ENCODE data around the gene RYR3.

Gene RYR3

GRCh38 chr15:33913459-33913858 lies 602.7 kb downstream of the RYR3 start:
- no peak for DNase-seq

More at GRCh38 chr15:33913459-33913858, 602.7 kb downstream of the RYR3 start:
- Histone ChIP-seq H3K27ac (ENCODE audit: insufficient read depth in 1 of 2, low read depth in 1 of 2, low read length in 2 of 2, poor library complexity in 1 of 2, severe bottlenecking in 2 of 2) (no peak overlapping the region), H3K36me3 (ENCODE audit: control insufficient read depth in 4 of 4, insufficient read depth in 4 of 4, low read length in 3 of 4) (no peaks in the 10 kb centered on the region), H3K27me3 (replicated peaks in 2 of 5; ENCODE audit: control insufficient read depth in 4 of 5, insufficient read depth in 5 of 5, low read length in 4 of 5) (no peaks in the 10 kb centered on the region), H3K4me3 (ENCODE audit: control insufficient read depth in 1 of 7, extremely low read depth in 1 of 7, insufficient read depth in 4 of 7, low read depth in 2 of 7, low read length in 6 of 7) (no peak overlapping the region), H3K9me3 (ENCODE audit: control extremely low read depth in 1 of 5, control insufficient read depth in 4 of 5, insufficient read depth in 2 of 5, low read depth in 1 of 5, low read length in 4 of 5) (no peaks in the 10 kb centered on the region), H3K4me1 (ENCODE audit: control extremely low read depth in 1 of 4, control insufficient read depth in 4 of 4, insufficient read depth in 4 of 4, low read length in 3 of 4) (no peaks in the 10 kb centered on the region)
- ChIA-PET CTCF (no interaction called here), POLR2A (no interaction called here)
- 100% methylated on average over 1 of the region's 1 CpG for WGBS (ENCODE audit: insufficient coverage)
